Vagina (tissue), 2 donors: ENCODE data around the gene PLCB1.

Experiments used
- CTCF ChIP-seq, 3 experiments: fragments of 450-650 bp in 2 of 3; fragments of 200-600 bp in 1 of 3; sonication (generic) in 1 of 3; IDR thresholded peaks; one replicate each; pipeline ENCODE4 v1.5.1; 2017 to 2019; ENCODE audit warnings: antibody characterized with exemption in 3 of 3, mild to moderate bottlenecking in 2 of 3, moderate library complexity in 2 of 3
- POLR2AphosphoS5 ChIP-seq, 2 donors: sonication (generic); formaldehyde crosslinking; IDR thresholded peaks; one replicate each; pipeline ENCODE4 v1.9.0; 2017; ENCODE audit warnings: antibody characterized with exemption in 2 of 2, mild to moderate bottlenecking in 2 of 2, low read depth in 1 of 2; ENCODE audit not compliant: insufficient read depth in 1 of 2

- TF ChIP-seq POLR2AphosphoS5 (IDR thresholded peaks at IDR 0.05; ENCODE audit: insufficient read depth in 1 of 2, low read depth in 1 of 2) (no peak), CTCF (IDR thresholded peaks at IDR 0.05) (no peak)
Measured at GRCh38 chr20:8335059-8335458, 203.0 kb downstream of the PLCB1 start.
